ENCODE results near the gene MYO5C. TPM values are rescaled to one million over a fixed set of nuclear protein-coding genes. Genes with fewer than 3 reads are reported as not detected.

The MYO5C gene
- total and polyA plus RNA-seq, 2 of the 4 experiments (the other 2 are of a cell fraction): under 0.01 to 0.03 TPM

- H2BK5ac ChIP-seq (ENCODE audit: low read depth, low read length, poor library complexity, severe bottlenecking): no peak overlapping the region
- no peak for DNase-seq
- no peaks in the 10 kb centered on the region for H3K79me1 ChIP-seq (ENCODE audit: low read depth in 1 of 2, low read length in 2 of 2)
- no peak overlapping the region for H4K8ac ChIP-seq (ENCODE audit: low read depth in 2 of 2, low read length in 2 of 2)
- no peak overlapping the region for H2BK120ac ChIP-seq (ENCODE audit: low read depth, low read length)
- H3K4me2 ChIP-seq (ENCODE audit: low read depth, low read length): no peak overlapping the region
- H2AK9ac ChIP-seq (replicated peaks; ENCODE audit: low read depth, low read length, poor library complexity): no peak overlapping the region
- H2AK5ac ChIP-seq (ENCODE audit: low read depth, low read length): no peak overlapping the region
- H4K91ac ChIP-seq (ENCODE audit: insufficient read depth, low read depth, low read length): no peak overlapping the region
- no peaks in the 10 kb centered on the region for H3K9me3 ChIP-seq (ENCODE audit: control insufficient read depth, insufficient read depth, low read length)
- H3K23ac ChIP-seq (ENCODE audit: low read depth, low read length): no peak overlapping the region
- no peak overlapping the region for H4K5ac ChIP-seq (ENCODE audit: low read depth, low read length)
- peaks cover 3% of the 10 kb centered on the region for H3K9me1 ChIP-seq (ENCODE audit: insufficient read depth, low read length)
- in situ Hi-C loops (cut with MboI; ENCODE audit: low sequenced_read_pairs) (no loop called here), dilution Hi-C loops (cut with HindIII; ENCODE audit: low sequenced_read_pairs, unreplicated experiment) (no loop called here), intact Hi-C loops (cut with micrococcal nuclease) (no loop called here)
- H2BK20ac ChIP-seq (ENCODE audit: low read depth, low read length): no peak overlapping the region
- TF ChIP-seq MAFK (IDR thresholded peaks at IDR 0.05; ENCODE audit: low read depth, low read length): no peak
- no peak for TF ChIP-seq MAZ (IDR thresholded peaks at IDR 0.05; ENCODE audit: borderline replicate concordance, low read depth, low read length)
- no peak for TF ChIP-seq FOS (IDR thresholded peaks at IDR 0.05; ENCODE audit: low read depth, low read length)
- no peak for TF ChIP-seq USF2 (IDR thresholded peaks at IDR 0.05; ENCODE audit: low read depth, low read length)
- TF ChIP-seq RCOR1 (IDR thresholded peaks at IDR 0.05; ENCODE audit: insufficient replicate concordance, low read length): no peak
- no peak for TF ChIP-seq CEBPB (IDR thresholded peaks at IDR 0.05; ENCODE audit: low read depth, low read length)
- no peak for TF ChIP-seq ELK1 (IDR thresholded peaks at IDR 0.05; ENCODE audit: borderline replicate concordance, low read depth, low read length)
- TF ChIP-seq NFE2L2 (IDR thresholded peaks at IDR 0.05; ENCODE audit: low read depth, low read length): no peak
- TF ChIP-seq CHD1 (IDR thresholded peaks at IDR 0.05; ENCODE audit: low read depth, low read length): no peak
- no peak for TF ChIP-seq SMC3 (IDR thresholded peaks at IDR 0.05; ENCODE audit: low read depth, low read length)
- TF ChIP-seq BHLHE40 (IDR thresholded peaks at IDR 0.05; ENCODE audit: low read depth, low read length): no peak
- no peak for TF ChIP-seq RAD21 (IDR thresholded peaks at IDR 0.05; ENCODE audit: low read length)
- no peak for TF ChIP-seq RFX5 (IDR thresholded peaks at IDR 0.05; ENCODE audit: low read depth, low read length)
- no peak overlapping the region for H3K18ac ChIP-seq (ENCODE audit: low read depth, low read length)
- no peak overlapping the region for H3K56ac ChIP-seq (ENCODE audit: extremely low read depth, insufficient read depth, low read length)
- no peak overlapping the region for H2AFZ ChIP-seq (replicated peaks; ENCODE audit: low read length, poor library complexity)
- peaks cover 5% of the 10 kb centered on the region for H3K4me1 ChIP-seq (ENCODE audit: control insufficient read depth, insufficient read depth, low read length)
- H3K4ac ChIP-seq (ENCODE audit: low read depth, low read length): no peak overlapping the region
- 58% methylated on average over 4 of the region's 8 CpGs; no CpG with 5 or more reads in 1 of the 2 experiments for WGBS, 2 experiments (ENCODE audit: extremely low coverage in 2 of 2, insufficient read length in 1 of 2)
- H3K9ac ChIP-seq (ENCODE audit: low read depth, low read length): no peak overlapping the region
- no peaks in the 10 kb centered on the region for H4K20me1 ChIP-seq (ENCODE audit: insufficient read depth, low read length)
- peaks cover 2% of the 10 kb centered on the region; the same call in 1 of the 2 replicates for H3K27me3 ChIP-seq (ENCODE audit: control insufficient read depth, insufficient read depth, low read length)
- H2BK15ac ChIP-seq (ENCODE audit: low read depth, low read length): no peak overlapping the region
- ChIA-PET POLR2A (ENCODE audit: unreplicated experiment) (no interaction called here), CTCF (interaction anchor here (1.0 to 1.2 kb wide), 2 partner anchors 9 to 27 kb away, joined by 3 to 5 read pairs; no protein-coding TSS in a partner anchor)
- no peak overlapping the region for H3K27ac ChIP-seq (ENCODE audit: insufficient read depth, low read length)
- no peak for ATAC-seq (ENCODE audit: low read depth)
- H3K36me3 ChIP-seq (ENCODE audit: control insufficient read depth, insufficient read depth, low read length): no peaks in the 10 kb centered on the region
- H3K14ac ChIP-seq (replicated peaks; ENCODE audit: low read depth, low read length): no peak overlapping the region
- BruUV-seq (replicated peaks): no TSS peak
- H3K4me3 ChIP-seq (ENCODE audit: insufficient read depth, low read depth, low read length): no peak overlapping the region
These were observed 59.6 kb downstream of the MYO5C start for GRCh38 chr15:52236013-52236412.
